SK-N-SH treated with all-trans-retinoic acid at 6 μM for 48 hours (cell line): ENCODE data around the gene PTPN13.

Experiments used
- ATAC-seq: fragments of 200-7000 bp; cut with Tn5 transposase; 3 replicates; pipeline ENCODE4 v1.9.1; 2020; ENCODE audit warnings: mild to moderate bottlenecking, moderate library complexity
- ARNTL ChIP-seq: fragments of 450-650 bp; formaldehyde crosslinking; IDR thresholded peaks from 2 replicates; pipeline ENCODE4 v1.5.0; 2020; ENCODE audit warnings: low read depth, mild to moderate bottlenecking, moderate library complexity, borderline replicate concordance
- BACH2 ChIP-seq: fragments of 250-450 bp; sonication (Bioruptor Pico); IDR thresholded peaks from 2 replicates; pipeline ENCODE4 v1.9.0; 2021; ENCODE audit warnings: mild to moderate bottlenecking, borderline replicate concordance
- ESRRG ChIP-seq: fragments of 250-450 bp; sonication (Bioruptor Pico); IDR thresholded peaks from 2 replicates; pipeline ENCODE4 v1.6.1; 2021; ENCODE audit warnings: mild to moderate bottlenecking
- GLIS3 ChIP-seq: fragments of 250-450 bp; sonication (Bioruptor Pico); IDR thresholded peaks from 2 replicates; pipeline ENCODE4 v1.5.0; 2020; ENCODE audit warnings: mild to moderate bottlenecking, moderate library complexity
- ISL1 ChIP-seq: fragments of 250-450 bp; sonication (Bioruptor Pico); IDR thresholded peaks from 2 replicates; pipeline ENCODE4 v2.1.2; 2022; ENCODE audit warnings: mild to moderate bottlenecking, moderate library complexity
- RARB ChIP-seq: fragments of 250-450 bp; sonication (Bioruptor Pico); IDR thresholded peaks from 2 replicates; pipeline ENCODE4 v1.8.0; 2021; ENCODE audit warnings: mild to moderate bottlenecking, moderate library complexity
- SNAI2 ChIP-seq: fragments of 250-450 bp; sonication (Bioruptor Pico); IDR thresholded peaks from 2 replicates; pipeline ENCODE4 v1.5.0; 2020; ENCODE audit warnings: mild to moderate bottlenecking, moderate library complexity
- TOX ChIP-seq: fragments of 250-450 bp; sonication (Bioruptor Pico); IDR thresholded peaks from 2 replicates; pipeline ENCODE4 v1.8.0; 2021; ENCODE audit warnings: mild to moderate bottlenecking, moderate library complexity, borderline replicate concordance
- ZC3H10 ChIP-seq: fragments of 250-450 bp; sonication (Bioruptor Pico); IDR thresholded peaks from 2 replicates; pipeline ENCODE4 v1.5.1; 2021; ENCODE audit warnings: mild to moderate bottlenecking, moderate library complexity
- ZFP3 ChIP-seq: fragments of 250-450 bp; sonication (Bioruptor Pico); IDR thresholded peaks from 2 replicates; pipeline ENCODE4 v1.5.0; 2020; ENCODE audit warnings: mild to moderate bottlenecking, moderate library complexity
- ZFP30 ChIP-seq: fragments of 450-650 bp; formaldehyde crosslinking; IDR thresholded peaks from 2 replicates; pipeline ENCODE4 v1.5.0; 2022; ENCODE audit warnings: mild to moderate bottlenecking, moderate library complexity
- ZNF565 ChIP-seq: fragments of 450-650 bp; formaldehyde crosslinking; conservative IDR thresholded peaks from 2 replicates; pipeline ENCODE4 v1.5.0; 2020; ENCODE audit warnings: low read depth, mild to moderate bottlenecking, moderate library complexity
- ZNF8 ChIP-seq: fragments of 450-650 bp; formaldehyde crosslinking; IDR thresholded peaks from 2 replicates; pipeline ENCODE4 v1.5.0; 2020; ENCODE audit warnings: mild to moderate bottlenecking, moderate library complexity
- TF ChIP-seq, protein P1 (sequence below): fragments of 250-450 bp; sonication (Bioruptor Pico); IDR thresholded peaks from 2 replicates; pipeline ENCODE4 v1.5.0; 2020; ENCODE audit warnings: mild to moderate bottlenecking, moderate library complexity
- TF ChIP-seq, protein P2 (sequence below): fragments of 250-450 bp; sonication (Bioruptor Pico); IDR thresholded peaks from 2 replicates; pipeline ENCODE4 v1.5.1; 2020; ENCODE audit warnings: low read depth, mild to moderate bottlenecking, moderate library complexity
- TF ChIP-seq, protein P3 (sequence below): fragments of 250-450 bp; sonication (Bioruptor Pico); IDR thresholded peaks from 2 replicates; pipeline ENCODE4 v1.8.0; 2021; ENCODE audit warnings: low read depth, mild to moderate bottlenecking, moderate library complexity, borderline replicate concordance

PTPN13 gene

DNA sequence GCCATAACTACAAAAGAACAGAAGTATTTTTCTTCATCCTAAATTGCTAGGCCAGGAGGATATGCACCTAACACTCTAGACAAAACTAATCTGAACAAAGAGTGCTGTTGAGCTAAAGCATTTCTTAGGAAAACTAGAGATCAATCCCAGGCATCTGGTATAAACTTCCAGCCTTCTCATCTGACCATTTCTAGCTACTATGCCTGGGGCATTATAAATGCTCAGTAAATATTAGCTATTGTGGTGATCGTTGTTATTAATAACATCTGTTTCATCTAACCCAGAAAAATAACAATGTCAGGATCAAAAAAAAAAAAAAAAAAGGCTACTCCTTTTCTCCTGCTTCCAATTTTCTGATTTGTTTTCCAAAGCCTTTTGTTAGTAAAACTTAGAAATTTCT is 262.8 kb downstream of the PTPN13 start:
- ATAC-seq = peak; percentile 22; the same call in 1 of the 3 replicates
- TF ChIP-seq, protein P1, sequence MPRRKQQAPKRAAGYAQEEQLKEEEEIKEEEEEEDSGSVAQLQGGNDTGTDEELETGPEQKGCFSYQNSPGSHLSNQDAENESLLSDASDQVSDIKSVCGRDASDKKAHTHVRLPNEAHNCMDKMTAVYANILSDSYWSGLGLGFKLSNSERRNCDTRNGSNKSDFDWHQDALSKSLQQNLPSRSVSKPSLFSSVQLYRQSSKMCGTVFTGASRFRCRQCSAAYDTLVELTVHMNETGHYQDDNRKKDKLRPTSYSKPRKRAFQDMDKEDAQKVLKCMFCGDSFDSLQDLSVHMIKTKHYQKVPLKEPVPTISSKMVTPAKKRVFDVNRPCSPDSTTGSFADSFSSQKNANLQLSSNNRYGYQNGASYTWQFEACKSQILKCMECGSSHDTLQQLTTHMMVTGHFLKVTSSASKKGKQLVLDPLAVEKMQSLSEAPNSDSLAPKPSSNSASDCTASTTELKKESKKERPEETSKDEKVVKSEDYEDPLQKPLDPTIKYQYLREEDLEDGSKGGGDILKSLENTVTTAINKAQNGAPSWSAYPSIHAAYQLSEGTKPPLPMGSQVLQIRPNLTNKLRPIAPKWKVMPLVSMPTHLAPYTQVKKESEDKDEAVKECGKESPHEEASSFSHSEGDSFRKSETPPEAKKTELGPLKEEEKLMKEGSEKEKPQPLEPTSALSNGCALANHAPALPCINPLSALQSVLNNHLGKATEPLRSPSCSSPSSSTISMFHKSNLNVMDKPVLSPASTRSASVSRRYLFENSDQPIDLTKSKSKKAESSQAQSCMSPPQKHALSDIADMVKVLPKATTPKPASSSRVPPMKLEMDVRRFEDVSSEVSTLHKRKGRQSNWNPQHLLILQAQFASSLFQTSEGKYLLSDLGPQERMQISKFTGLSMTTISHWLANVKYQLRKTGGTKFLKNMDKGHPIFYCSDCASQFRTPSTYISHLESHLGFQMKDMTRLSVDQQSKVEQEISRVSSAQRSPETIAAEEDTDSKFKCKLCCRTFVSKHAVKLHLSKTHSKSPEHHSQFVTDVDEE (CRISPR knock-in tag) = no peak
- no peak for TF ChIP-seq SNAI2 (CRISPR knock-in tag)

DNA sequence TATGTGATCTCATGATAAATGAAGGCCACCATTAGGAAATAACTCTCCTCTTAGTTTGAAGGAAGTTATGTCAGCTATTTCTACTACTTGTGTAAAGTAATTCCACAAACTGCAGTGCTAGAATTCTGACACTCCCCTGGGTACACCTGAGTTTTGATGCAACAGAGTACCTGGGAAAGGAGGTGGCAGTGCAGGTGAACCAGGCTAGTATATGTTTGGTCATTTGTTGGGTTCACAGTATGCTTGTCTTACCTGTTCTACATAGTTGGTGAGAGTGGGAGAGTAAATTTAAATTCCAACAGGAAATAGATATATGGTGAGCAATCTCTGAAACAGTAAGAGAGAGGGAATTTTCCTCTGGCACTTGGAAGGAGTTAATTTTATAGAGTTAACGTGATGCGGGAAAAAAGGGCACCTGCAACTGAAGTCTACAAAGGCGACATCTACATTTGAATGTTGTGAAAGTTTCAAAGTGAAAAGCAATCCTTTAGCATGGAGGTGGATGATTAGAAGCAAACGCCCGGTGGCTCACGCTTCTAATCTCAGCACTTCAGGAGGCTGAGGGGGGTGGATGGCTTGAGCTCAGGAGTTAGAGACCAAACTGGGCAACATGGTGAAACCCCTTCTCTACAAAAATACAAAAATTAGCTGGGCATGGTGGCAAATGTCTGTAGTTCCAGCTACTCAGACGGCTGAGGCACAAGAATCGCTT is 263.4 kb downstream of the PTPN13 start:
- TF ChIP-seq ESRRG (no peak), BACH2 (CRISPR knock-in tag) (no peak), ARNTL (no peak), ZC3H10 (no peak), GLIS3 (CRISPR knock-in tag) (no peak), ZFP30 (CRISPR knock-in tag) (no peak), RARB (CRISPR knock-in tag) (no peak), ZNF8 (no peak), TOX (no peak), ZFP3 (no peak), ISL1 (CRISPR knock-in tag) (no peak), ZNF565 (no peak)
- TF ChIP-seq, protein P2, sequence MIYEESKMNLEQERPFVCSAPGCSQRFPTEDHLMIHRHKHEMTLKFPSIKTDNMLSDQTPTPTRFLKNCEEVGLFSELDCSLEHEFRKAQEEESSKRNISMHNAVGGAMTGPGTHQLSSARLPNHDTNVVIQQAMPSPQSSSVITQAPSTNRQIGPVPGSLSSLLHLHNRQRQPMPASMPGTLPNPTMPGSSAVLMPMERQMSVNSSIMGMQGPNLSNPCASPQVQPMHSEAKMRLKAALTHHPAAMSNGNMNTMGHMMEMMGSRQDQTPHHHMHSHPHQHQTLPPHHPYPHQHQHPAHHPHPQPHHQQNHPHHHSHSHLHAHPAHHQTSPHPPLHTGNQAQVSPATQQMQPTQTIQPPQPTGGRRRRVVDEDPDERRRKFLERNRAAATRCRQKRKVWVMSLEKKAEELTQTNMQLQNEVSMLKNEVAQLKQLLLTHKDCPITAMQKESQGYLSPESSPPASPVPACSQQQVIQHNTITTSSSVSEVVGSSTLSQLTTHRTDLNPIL (CRISPR knock-in tag) = no peak
- TF ChIP-seq, protein P1 (CRISPR knock-in tag) = no peak
- TF ChIP-seq, protein P3, sequence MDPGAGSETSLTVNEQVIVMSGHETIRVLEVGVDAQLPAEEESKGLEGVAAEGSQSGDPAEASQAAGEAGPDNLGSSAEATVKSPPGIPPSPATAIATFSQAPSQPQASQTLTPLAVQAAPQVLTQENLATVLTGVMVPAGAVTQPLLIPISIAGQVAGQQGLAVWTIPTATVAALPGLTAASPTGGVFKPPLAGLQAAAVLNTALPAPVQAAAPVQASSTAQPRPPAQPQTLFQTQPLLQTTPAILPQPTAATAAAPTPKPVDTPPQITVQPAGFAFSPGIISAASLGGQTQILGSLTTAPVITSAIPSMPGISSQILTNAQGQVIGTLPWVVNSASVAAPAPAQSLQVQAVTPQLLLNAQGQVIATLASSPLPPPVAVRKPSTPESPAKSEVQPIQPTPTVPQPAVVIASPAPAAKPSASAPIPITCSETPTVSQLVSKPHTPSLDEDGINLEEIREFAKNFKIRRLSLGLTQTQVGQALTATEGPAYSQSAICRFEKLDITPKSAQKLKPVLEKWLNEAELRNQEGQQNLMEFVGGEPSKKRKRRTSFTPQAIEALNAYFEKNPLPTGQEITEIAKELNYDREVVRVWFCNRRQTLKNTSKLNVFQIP (CRISPR knock-in tag) = no peak
- no peak for ATAC-seq
